ENCODE data around the gene ARHGAP19.

ARHGAP19 gene

DNA sequence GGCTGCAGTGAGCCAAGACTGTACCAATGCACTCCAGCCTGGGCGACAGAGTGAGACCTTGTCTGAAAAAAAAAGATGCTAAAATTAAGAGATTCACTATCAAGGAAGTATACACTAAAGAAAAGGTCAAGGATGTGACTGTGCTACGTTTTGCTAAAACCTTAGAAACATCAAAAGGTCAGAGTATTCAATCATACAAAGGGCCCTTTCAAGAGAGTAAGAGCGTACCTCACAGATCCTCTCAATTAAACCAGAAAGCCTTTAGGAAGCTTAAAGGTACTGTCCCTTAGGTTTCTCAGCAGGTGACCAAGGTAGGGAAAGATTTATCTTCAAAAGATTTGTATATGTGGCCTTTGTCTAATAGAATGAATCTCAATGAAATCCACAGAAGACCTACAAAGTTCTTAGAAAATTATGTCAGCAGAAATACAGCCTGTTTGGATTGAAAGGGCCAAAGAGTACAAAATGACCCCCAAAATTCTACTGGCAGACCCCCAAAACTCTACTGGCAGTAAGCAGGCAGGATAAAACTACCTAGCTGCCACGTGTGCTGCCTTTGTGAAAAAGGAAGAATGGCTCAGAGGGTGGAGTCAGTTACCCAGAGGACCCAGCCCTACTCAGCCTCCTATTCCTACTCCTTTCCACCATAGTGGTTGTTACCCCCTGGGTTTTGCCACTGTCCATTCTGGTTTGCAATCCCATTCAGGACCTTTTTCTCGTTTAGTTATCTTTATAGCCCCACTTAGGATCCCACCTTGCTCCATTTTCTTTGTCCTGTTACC is 36.7 kb downstream of the ARHGAP19 start:
- Histone ChIP-seq H3K18ac (ENCODE audit: low read length) (no peak overlapping the region), H3K9ac (ENCODE audit: low read depth, low read length, poor library complexity) (no peak overlapping the region), H3K36me3 (replicated peaks in 1 of 2; ENCODE audit: control insufficient read depth in 2 of 2, insufficient read depth in 2 of 2, low read length in 2 of 2) (peaks cover 10 to 62% of the 10 kb centered on the region in 2 donors), H3K4me1 (ENCODE audit: control insufficient read depth in 2 of 2, insufficient read depth in 1 of 2, low read depth in 1 of 2, low read length in 2 of 2) (no peaks in the 10 kb centered on the region), H3K4me2 (ENCODE audit: insufficient read depth, low read length, poor library complexity, severe bottlenecking) (no peak overlapping the region), H3K79me1 (ENCODE audit: low read depth, low read length) (no peaks in the 10 kb centered on the region), H2AK5ac (ENCODE audit: low read depth, low read length) (no peak overlapping the region), H3K4me3 (ENCODE audit: low read length in 2 of 2) (no peak overlapping the region), H2BK120ac (ENCODE audit: low read depth, low read length) (no peak overlapping the region), H3K27me3 (ENCODE audit: control insufficient read depth in 3 of 3, insufficient read depth in 3 of 3, low read depth in 1 of 3, low read length in 3 of 3) (no peaks in the 10 kb centered on the region), H2BK12ac (ENCODE audit: low read length) (no peak overlapping the region), H3K23ac (ENCODE audit: low read depth, low read length, poor library complexity) (no peak overlapping the region), H4K91ac (ENCODE audit: low read depth, low read length, poor library complexity) (no peak overlapping the region), H3K4ac (ENCODE audit: low read length) (no peak overlapping the region), H4K8ac (ENCODE audit: low read depth, low read length) (no peak overlapping the region), H3K27ac (replicated peaks; ENCODE audit: low read length) (no peak overlapping the region), H3K14ac (ENCODE audit: low read length) (no peak overlapping the region), H3K9me3 (replicated peaks in 1 of 2; ENCODE audit: control insufficient read depth in 2 of 2, insufficient read depth in 1 of 2, low read depth in 1 of 2, low read length in 2 of 2) (peaks cover 0 to 3% of the 10 kb centered on the region in 2 donors), H2BK15ac (ENCODE audit: low read length) (no peak overlapping the region), H2AFZ (ENCODE audit: low read length) (no peak overlapping the region), H2BK5ac (ENCODE audit: low read length) (no peak overlapping the region)
- no CpG with 5 or more reads among the region's 5 CpGs for WGBS, 2 donors (ENCODE audit: extremely low coverage in 2 of 2, insufficient read length in 2 of 2, insufficient replicate concordance in 1 of 2)
- no peak for DNase-seq (ENCODE audit: low spot score)

DNA sequence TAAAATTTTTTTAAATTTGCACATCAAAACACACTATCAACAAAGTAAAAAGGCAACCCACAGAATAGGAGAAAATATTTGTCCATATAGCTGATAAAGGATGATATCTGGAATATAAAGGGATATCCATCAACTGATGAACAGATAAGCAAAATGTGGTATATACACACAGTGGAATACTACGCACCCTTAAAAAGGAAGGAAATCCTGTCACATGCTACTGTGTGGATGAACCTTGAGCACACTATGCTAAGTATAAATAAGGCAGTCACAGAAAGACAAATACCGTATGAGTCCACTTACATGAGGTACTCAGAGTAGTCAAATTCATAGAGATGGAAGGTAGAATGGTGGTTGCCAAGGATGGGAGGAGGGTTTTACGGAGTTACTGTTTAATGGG is 37.7 kb downstream of the ARHGAP19 start:
- Histone ChIP-seq H2AFZ (ENCODE audit: low read length) (no peak overlapping the region), H3K18ac (ENCODE audit: low read length) (no peak overlapping the region), H3K14ac (ENCODE audit: low read length) (no peak overlapping the region), H3K9ac (ENCODE audit: low read depth, low read length, poor library complexity) (no peak overlapping the region), H3K79me1 (ENCODE audit: low read depth, low read length) (no peaks in the 10 kb centered on the region), H3K23ac (ENCODE audit: low read depth, low read length, poor library complexity) (no peak overlapping the region), H3K9me3 (replicated peaks in 1 of 2; ENCODE audit: control insufficient read depth in 2 of 2, insufficient read depth in 1 of 2, low read depth in 1 of 2, low read length in 2 of 2) (peaks cover 0 to 3% of the 10 kb centered on the region in 2 donors), H2BK120ac (ENCODE audit: low read depth, low read length) (no peak overlapping the region), H4K8ac (ENCODE audit: low read depth, low read length) (no peak overlapping the region), H3K4me2 (ENCODE audit: insufficient read depth, low read length, poor library complexity, severe bottlenecking) (no peak overlapping the region), H3K4me3 (ENCODE audit: low read length in 2 of 2) (no peak overlapping the region), H3K4ac (ENCODE audit: low read length) (no peak overlapping the region), H2AK5ac (ENCODE audit: low read depth, low read length) (no peak overlapping the region), H3K27me3 (ENCODE audit: control insufficient read depth in 3 of 3, insufficient read depth in 3 of 3, low read depth in 1 of 3, low read length in 3 of 3) (no peaks in the 10 kb centered on the region), H2BK15ac (ENCODE audit: low read length) (no peak overlapping the region), H3K27ac (replicated peaks; ENCODE audit: low read length) (no peak overlapping the region), H3K4me1 (ENCODE audit: control insufficient read depth in 2 of 2, insufficient read depth in 1 of 2, low read depth in 1 of 2, low read length in 2 of 2) (no peaks in the 10 kb centered on the region), H2BK12ac (ENCODE audit: low read length) (no peak overlapping the region), H4K91ac (ENCODE audit: low read depth, low read length, poor library complexity) (no peak overlapping the region), H2BK5ac (ENCODE audit: low read length) (no peak overlapping the region), H3K36me3 (replicated peaks in 1 of 2; ENCODE audit: control insufficient read depth in 2 of 2, insufficient read depth in 2 of 2, low read length in 2 of 2) (peaks cover 10 to 62% of the 10 kb centered on the region in 2 donors)
- DNase-seq (ENCODE audit: low spot score) = no peak
- no CpG with 5 or more reads among the region's 3 CpGs for WGBS, 2 donors (ENCODE audit: extremely low coverage in 2 of 2, insufficient read length in 2 of 2, insufficient replicate concordance in 1 of 2)

DNA sequence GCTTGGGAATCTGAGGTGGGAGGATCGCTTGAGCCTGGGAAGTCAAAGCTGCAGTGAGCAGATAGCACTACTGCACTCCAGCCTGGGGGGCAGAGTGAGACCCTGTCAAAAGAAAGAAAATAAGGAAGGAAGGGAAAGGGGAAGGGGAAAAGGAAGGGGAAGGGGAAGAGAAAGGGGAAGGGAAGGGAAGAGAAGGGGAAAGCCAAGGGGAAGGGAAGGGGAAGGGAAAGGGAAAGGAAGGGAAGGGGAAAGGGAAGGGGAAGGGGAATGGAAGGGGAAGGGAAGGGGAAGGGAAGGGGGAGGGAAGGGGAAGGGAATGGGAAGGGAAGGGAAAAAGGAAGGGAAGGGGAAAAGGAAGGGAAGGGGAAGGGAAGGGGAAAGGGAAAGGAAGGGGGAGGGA is 41.5 kb downstream of the ARHGAP19 start:
- H3K4ac ChIP-seq (ENCODE audit: low read length) = no peak overlapping the region
- no peak overlapping the region for H3K9ac ChIP-seq (ENCODE audit: low read depth, low read length, poor library complexity)
- no peaks in the 10 kb centered on the region for H3K27me3 ChIP-seq (ENCODE audit: control insufficient read depth in 3 of 3, insufficient read depth in 3 of 3, low read depth in 1 of 3, low read length in 3 of 3)
- H2AFZ ChIP-seq (ENCODE audit: low read length) = no peak overlapping the region
- H3K9me3 ChIP-seq (replicated peaks in 1 of 2; ENCODE audit: control insufficient read depth in 2 of 2, insufficient read depth in 1 of 2, low read depth in 1 of 2, low read length in 2 of 2) = peaks cover 0 to 3% of the 10 kb centered on the region in 2 donors
- no peak overlapping the region for H3K18ac ChIP-seq (ENCODE audit: low read length)
- H2AK5ac ChIP-seq (ENCODE audit: low read depth, low read length) = no peak overlapping the region
- no CpG with 5 or more reads among the region's 1 CpG for WGBS, 2 donors (ENCODE audit: extremely low coverage in 2 of 2, insufficient read length in 2 of 2, insufficient replicate concordance in 1 of 2)
- H3K79me1 ChIP-seq (ENCODE audit: low read depth, low read length) = no peaks in the 10 kb centered on the region
- H3K36me3 ChIP-seq (replicated peaks in 1 of 2; ENCODE audit: control insufficient read depth in 2 of 2, insufficient read depth in 2 of 2, low read length in 2 of 2) = peaks cover 3 to 37% of the 10 kb centered on the region in 2 donors
- no peak overlapping the region for H3K23ac ChIP-seq (ENCODE audit: low read depth, low read length, poor library complexity)
- DNase-seq (ENCODE audit: low spot score) = no peak
- H2BK5ac ChIP-seq (ENCODE audit: low read length) = no peak overlapping the region
- no peak overlapping the region for H3K27ac ChIP-seq (replicated peaks; ENCODE audit: low read length)
- no peak overlapping the region for H4K8ac ChIP-seq (ENCODE audit: low read depth, low read length)
- H2BK15ac ChIP-seq (ENCODE audit: low read length) = no peak overlapping the region
- H3K4me3 ChIP-seq (ENCODE audit: low read length in 2 of 2) = no peak overlapping the region
- H2BK12ac ChIP-seq (ENCODE audit: low read length) = no peak overlapping the region
- H3K4me2 ChIP-seq (ENCODE audit: insufficient read depth, low read length, poor library complexity, severe bottlenecking) = no peak overlapping the region
- H3K4me1 ChIP-seq (ENCODE audit: control insufficient read depth in 2 of 2, insufficient read depth in 1 of 2, low read depth in 1 of 2, low read length in 2 of 2) = no peaks in the 10 kb centered on the region
- no peak overlapping the region for H3K14ac ChIP-seq (ENCODE audit: low read length)
- H2BK120ac ChIP-seq (ENCODE audit: low read depth, low read length) = no peak overlapping the region
- H4K91ac ChIP-seq (ENCODE audit: low read depth, low read length, poor library complexity) = no peak overlapping the region

DNA sequence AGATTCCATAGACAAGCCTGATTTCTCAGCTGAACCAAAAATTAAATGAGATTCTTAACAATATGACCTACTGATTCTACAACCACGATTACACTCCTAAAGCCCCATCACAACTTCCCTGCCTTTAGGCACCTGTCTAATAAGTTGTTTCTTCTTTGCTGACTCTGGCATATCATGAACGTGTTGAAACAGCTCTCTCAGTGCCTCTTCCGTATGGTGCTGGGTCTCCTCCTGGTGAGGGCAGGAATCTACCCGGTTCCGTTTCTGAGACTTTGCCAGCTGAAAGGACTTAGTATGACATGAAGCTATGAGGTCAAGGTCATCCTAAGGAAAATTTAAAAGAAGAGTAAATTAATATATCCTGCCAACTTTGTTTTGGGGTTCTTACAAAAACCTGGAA is 48.6 kb downstream of the ARHGAP19 start:
- H4K91ac ChIP-seq (ENCODE audit: low read depth, low read length, poor library complexity) = no peak overlapping the region
- WGBS, 2 donors (ENCODE audit: extremely low coverage in 2 of 2, insufficient read length in 2 of 2, insufficient replicate concordance in 1 of 2) = no CpG with 5 or more reads among the region's 5 CpGs
- H3K79me1 ChIP-seq (ENCODE audit: low read depth, low read length) = no peaks in the 10 kb centered on the region

More for the DNA sequence above, 48.6 kb downstream of the ARHGAP19 start:
- H3K4me1 ChIP-seq (ENCODE audit: control insufficient read depth in 2 of 2, insufficient read depth in 1 of 2, low read depth in 1 of 2, low read length in 2 of 2) = no peaks in the 10 kb centered on the region
- no peak overlapping the region for H3K4me2 ChIP-seq (ENCODE audit: insufficient read depth, low read length, poor library complexity, severe bottlenecking)
- no peaks in the 10 kb centered on the region for H3K27me3 ChIP-seq (ENCODE audit: control insufficient read depth in 3 of 3, insufficient read depth in 3 of 3, low read depth in 1 of 3, low read length in 3 of 3)
- no peak overlapping the region for H2BK12ac ChIP-seq (ENCODE audit: low read length)
- H2AK5ac ChIP-seq (ENCODE audit: low read depth, low read length) = no peak overlapping the region
- H3K9me3 ChIP-seq (replicated peaks in 1 of 2; ENCODE audit: control insufficient read depth in 2 of 2, insufficient read depth in 1 of 2, low read depth in 1 of 2, low read length in 2 of 2) = no peaks in the 10 kb centered on the region
- H2AFZ ChIP-seq (ENCODE audit: low read length) = no peak overlapping the region
- H3K27ac ChIP-seq (replicated peaks; ENCODE audit: low read length) = no peak overlapping the region
- H3K4ac ChIP-seq (ENCODE audit: low read length) = no peak overlapping the region
- no peak overlapping the region for H4K8ac ChIP-seq (ENCODE audit: low read depth, low read length)
- no peak overlapping the region for H3K9ac ChIP-seq (ENCODE audit: low read depth, low read length, poor library complexity)
- H3K23ac ChIP-seq (ENCODE audit: low read depth, low read length, poor library complexity) = no peak overlapping the region
- no peak overlapping the region for H2BK120ac ChIP-seq (ENCODE audit: low read depth, low read length)
- no peak overlapping the region for H2BK15ac ChIP-seq (ENCODE audit: low read length)
- no peak overlapping the region for H2BK5ac ChIP-seq (ENCODE audit: low read length)
- DNase-seq (ENCODE audit: low spot score) = no peak
- no peak overlapping the region for H3K4me3 ChIP-seq (ENCODE audit: low read length in 2 of 2)
- no peak overlapping the region for H3K18ac ChIP-seq (ENCODE audit: low read length)
- H3K14ac ChIP-seq (ENCODE audit: low read length) = no peak overlapping the region
- H3K36me3 ChIP-seq (replicated peaks in 1 of 2; ENCODE audit: control insufficient read depth in 2 of 2, insufficient read depth in 2 of 2, low read length in 2 of 2) = peaks cover 6 to 54% of the 10 kb centered on the region in 2 donors

Data from neuronal stem cell (in vitro differentiated cells).